Caco-2 (cell line): Measurements from ENCODE around the gene TMEM259. TPM values are rescaled to one million over a fixed set of nuclear protein-coding genes. Genes with fewer than 3 reads are reported as not detected.

ENCODE experiments used
- BruUV-seq: library from RNA; stranded (reverse); fragments of 400-500 nt; replicated peaks from 2 replicates; lab custom pipeline; 2021; lab: Mats Ljungman, UMichigan
- CTCF ChIA-PET: fragments of 300-600 bp; sonication (Branson Sonifier 250); formaldehyde crosslinking; loops from one replicate; lab custom pipeline; 2022; ENCODE audit warnings: antibody characterized with exemption; lab: Charles Lee
- POLR2A ChIA-PET: fragments of 300-600 bp; sonication (Branson Sonifier 250); formaldehyde crosslinking; loops from one replicate; lab custom pipeline; 2022; ENCODE audit warnings: antibody characterized with exemption; lab: Charles Lee
- DNase-seq, 2 experiments: peaks; one replicate each; pipeline versions ENCODE4 v3.0.0 to v3.0.0-alpha.2; 2020 to 2022
- H3K27me3 ChIP-seq: replicated peaks from 2 replicates; pipeline ENCODE4 v1.6.0; 2011; ENCODE audit warnings: low read length; ENCODE audit not compliant: control insufficient read depth, insufficient read depth
- H3K36me3 ChIP-seq: 2 replicates; pipeline ENCODE4 v1.5.1; 2011; ENCODE audit warnings: low read length; ENCODE audit not compliant: control insufficient read depth, insufficient read depth
- H3K4me1 ChIP-seq: fragments of 250-450 bp; sonication (Bioruptor Pico); 2 replicates; pipeline ENCODE4 v1.5.1; 2020; ENCODE audit warnings: mild to moderate bottlenecking
- H3K4me3 ChIP-seq: 2 replicates; pipeline ENCODE4 v1.5.1; 2011; ENCODE audit warnings: low read depth, mild to moderate bottlenecking, control low read depth, low read length
- H3K9me3 ChIP-seq: fragments of 250-450 bp; sonication (Bioruptor Pico); 2 replicates; pipeline ENCODE4 v1.5.1; 2020; ENCODE audit warnings: mild to moderate bottlenecking, moderate library complexity
- H3K27ac Mint-ChIP-seq: one replicate; pipeline ENCODE4 v1.8.0; 2022; ENCODE audit warnings: mixed read lengths; ENCODE audit not compliant: unreplicated experiment
- H3K27me3 Mint-ChIP-seq: one replicate; pipeline ENCODE4 v1.8.0; 2022; ENCODE audit warnings: mixed read lengths; ENCODE audit not compliant: insufficient read depth, unreplicated experiment
- H3K36me3 Mint-ChIP-seq: one replicate; pipeline ENCODE4 v1.8.0; 2022; ENCODE audit warnings: mild to moderate bottlenecking, mixed read lengths; ENCODE audit not compliant: insufficient read depth, unreplicated experiment
- H3K4me1 Mint-ChIP-seq: one replicate; pipeline ENCODE4 v1.8.0; 2022; ENCODE audit warnings: low read depth, mixed read lengths; ENCODE audit not compliant: unreplicated experiment
- H3K4me3 Mint-ChIP-seq: one replicate; pipeline ENCODE4 v1.8.0; 2022; ENCODE audit warnings: mild to moderate bottlenecking, moderate library complexity, mixed read lengths; ENCODE audit not compliant: unreplicated experiment
- H3K9me3 Mint-ChIP-seq: one replicate; pipeline ENCODE4 v1.8.0; 2022; ENCODE audit warnings: mixed read lengths; ENCODE audit not compliant: unreplicated experiment
- intact Hi-C: fragments of 100-400 bp; cut with micrococcal nuclease; formaldehyde crosslinking; loops from one replicate; pipeline ENCODE4 v1.10.0; 2022; ENCODE audit not compliant: unreplicated experiment
- total RNA-seq: library from RNA; stranded (reverse); gene quantifications from 2 replicates; pipeline ENCODE4 v1.2.3, GENCODE V29; 2022
- TF ChIP-seq, protein P1 (sequence below), 2 experiments: fragments of 200-600 bp in 1 of 2; IDR thresholded peaks; 1 replicate in 1 of 2; 2 replicates in 1 of 2; pipeline versions ENCODE4 v1.5.1 to v1.8.0; 2011 to 2022; ENCODE audit warnings: antibody characterized with exemption in 1 of 2, control low read depth in 1 of 2, inconsistent platforms in 1 of 2, low read depth in 1 of 2, low read length in 1 of 2, mild to moderate bottlenecking in 1 of 2, moderate library complexity in 1 of 2; ENCODE audit not compliant: insufficient read depth in 1 of 2, severe bottlenecking in 1 of 2, unreplicated experiment in 1 of 2

TMEM259 gene
- total RNA-seq, 1 experiment from 2014 or later = 148 TPM

DNA sequence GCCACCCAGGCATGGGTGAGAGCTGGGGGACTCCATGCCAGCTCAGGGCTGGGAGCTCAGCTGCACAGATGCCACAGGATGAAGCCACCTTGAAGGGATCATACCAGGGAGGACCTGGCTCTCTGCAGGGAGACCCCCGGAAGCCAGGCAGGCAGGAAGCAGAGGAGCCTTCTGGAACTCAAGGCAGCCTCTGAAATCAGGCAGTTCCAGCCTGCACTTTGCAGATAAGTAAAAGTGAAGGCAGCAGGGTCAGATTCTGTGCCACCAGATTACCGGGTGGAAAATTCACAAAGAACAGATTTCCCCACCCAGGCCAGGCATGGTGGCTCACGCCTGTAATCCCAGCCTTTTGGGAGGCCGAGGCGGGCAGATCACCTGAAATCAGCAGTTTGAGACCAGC lies 2.5 kb downstream of the TMEM259 start:
- Histone ChIP-seq H3K4me1 (peaks cover 23% of the 10 kb centered on the region), H3K4me3 (no peak overlapping the region), H3K36me3 (no peaks in the 10 kb centered on the region; the same call in 1 of the 2 replicates), H3K27me3 (no peaks in the 10 kb centered on the region), H3K9me3 (no peaks in the 10 kb centered on the region)
- H3K4me3 Mint-ChIP-seq = peak overlapping the region; percentile 95
- DNase-seq = no peak
- POLR2A ChIA-PET = no interaction called here
- peaks cover 38% of the 10 kb centered on the region for H3K36me3 Mint-ChIP-seq
- CTCF ChIA-PET = interaction anchor here (0.7 kb wide), 1 partner anchor 22 kb away, joined by 3 read pairs; the partner anchor contains the start of gene ABCA7
- peaks cover 8% of the 10 kb centered on the region for H3K4me1 Mint-ChIP-seq
- TSS peak; percentile 36 for BruUV-seq
- intact Hi-C loops = no loop called here
- no peak overlapping the region for H3K27ac Mint-ChIP-seq
- TF ChIP-seq, protein P1, sequence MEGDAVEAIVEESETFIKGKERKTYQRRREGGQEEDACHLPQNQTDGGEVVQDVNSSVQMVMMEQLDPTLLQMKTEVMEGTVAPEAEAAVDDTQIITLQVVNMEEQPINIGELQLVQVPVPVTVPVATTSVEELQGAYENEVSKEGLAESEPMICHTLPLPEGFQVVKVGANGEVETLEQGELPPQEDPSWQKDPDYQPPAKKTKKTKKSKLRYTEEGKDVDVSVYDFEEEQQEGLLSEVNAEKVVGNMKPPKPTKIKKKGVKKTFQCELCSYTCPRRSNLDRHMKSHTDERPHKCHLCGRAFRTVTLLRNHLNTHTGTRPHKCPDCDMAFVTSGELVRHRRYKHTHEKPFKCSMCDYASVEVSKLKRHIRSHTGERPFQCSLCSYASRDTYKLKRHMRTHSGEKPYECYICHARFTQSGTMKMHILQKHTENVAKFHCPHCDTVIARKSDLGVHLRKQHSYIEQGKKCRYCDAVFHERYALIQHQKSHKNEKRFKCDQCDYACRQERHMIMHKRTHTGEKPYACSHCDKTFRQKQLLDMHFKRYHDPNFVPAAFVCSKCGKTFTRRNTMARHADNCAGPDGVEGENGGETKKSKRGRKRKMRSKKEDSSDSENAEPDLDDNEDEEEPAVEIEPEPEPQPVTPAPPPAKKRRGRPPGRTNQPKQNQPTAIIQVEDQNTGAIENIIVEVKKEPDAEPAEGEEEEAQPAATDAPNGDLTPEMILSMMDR (IDR thresholded peaks at IDR 0.05; ENCODE audit: insufficient read depth in 1 of 2, low read depth in 1 of 2, low read length in 1 of 2, severe bottlenecking in 1 of 2, unreplicated experiment in 1 of 2) = no peak
- H3K27me3 Mint-ChIP-seq = no peaks in the 10 kb centered on the region
- no peaks in the 10 kb centered on the region for H3K9me3 Mint-ChIP-seq

- Histone ChIP-seq H3K4me1 (peaks cover 23% of the 10 kb centered on the region), H3K27me3 (no peaks in the 10 kb centered on the region), H3K4me3 (no peak overlapping the region), H3K9me3 (no peaks in the 10 kb centered on the region), H3K36me3 (no peaks in the 10 kb centered on the region; the same call in 1 of the 2 replicates)
- Mint-ChIP-seq H3K36me3 (peaks cover 38% of the 10 kb centered on the region), H3K4me1 (peaks cover 8% of the 10 kb centered on the region), H3K27me3 (no peaks in the 10 kb centered on the region), H3K27ac (no peak overlapping the region), H3K9me3 (no peaks in the 10 kb centered on the region), H3K4me3 (no peak overlapping the region)
- ChIA-PET CTCF (no interaction called here), POLR2A (no interaction called here)
- BruUV-seq = no TSS peak
- no peak for DNase-seq
- intact Hi-C loops = no loop called here
- TF ChIP-seq, protein P1 (IDR thresholded peaks at IDR 0.05; ENCODE audit: insufficient read depth in 1 of 2, low read depth in 1 of 2, low read length in 1 of 2, severe bottlenecking in 1 of 2, unreplicated experiment in 1 of 2) = no peak
Measured at GRCh38 chr19:1017906-1018305, 3.0 kb downstream of the TMEM259 start.

- TF ChIP-seq, protein P1 (IDR thresholded peaks at IDR 0.05; ENCODE audit: insufficient read depth in 1 of 2, low read depth in 1 of 2, low read length in 1 of 2, severe bottlenecking in 1 of 2, unreplicated experiment in 1 of 2) = no peak
- no peaks in the 10 kb centered on the region for H3K27me3 Mint-ChIP-seq
- BruUV-seq = no TSS peak
Measured at GRCh38 chr19:1017115-1017905, 3.6 kb downstream of the TMEM259 start.

More at GRCh38 chr19:1017115-1017905, 3.6 kb downstream of the TMEM259 start:
- intact Hi-C loops = no loop called here
- H3K36me3 Mint-ChIP-seq = peaks cover 38% of the 10 kb centered on the region
- Histone ChIP-seq H3K27me3 (no peaks in the 10 kb centered on the region), H3K36me3 (no peaks in the 10 kb centered on the region; the same call in 1 of the 2 replicates), H3K4me3 (no peak overlapping the region), H3K4me1 (peaks cover 23% of the 10 kb centered on the region), H3K9me3 (no peaks in the 10 kb centered on the region)
- ChIA-PET CTCF (interaction anchor here (0.5 kb wide), 1 partner anchor 136 kb away, joined by 3 read pairs; no protein-coding TSS in a partner anchor), POLR2A (no interaction called here)
- H3K9me3 Mint-ChIP-seq = no peaks in the 10 kb centered on the region
- no peak overlapping the region for H3K27ac Mint-ChIP-seq
- H3K4me1 Mint-ChIP-seq = peaks cover 8% of the 10 kb centered on the region
- DNase-seq = no peak
- no peak overlapping the region for H3K4me3 Mint-ChIP-seq
